Ishikawa (cell line): Measurements from ENCODE around the gene SLCO4A1.

Source experiments
- CEBPB ChIP-seq: IDR thresholded peaks from 2 replicates; pipeline ENCODE4 v1.6.1; 2012
- CREB1 ChIP-seq: IDR thresholded peaks from 2 replicates; pipeline ENCODE4 v1.6.1; 2012; ENCODE audit warnings: low read depth
- EGR1 ChIP-seq: IDR thresholded peaks from 2 replicates; pipeline ENCODE4 v1.6.1; 2012
- EP300 ChIP-seq: IDR thresholded peaks from 2 replicates; pipeline ENCODE4 v1.6.1; 2012; ENCODE audit warnings: borderline replicate concordance
- FOXM1 ChIP-seq: IDR thresholded peaks from 2 replicates; pipeline ENCODE4 v1.6.1; 2012; ENCODE audit warnings: low read depth, borderline replicate concordance
- MAX ChIP-seq: IDR thresholded peaks from 2 replicates; pipeline ENCODE4 v1.6.1; 2012
- REST ChIP-seq: IDR thresholded peaks from 2 replicates; pipeline ENCODE4 v1.6.1; 2012; ENCODE audit warnings: low read depth, mild to moderate bottlenecking
- TAF1 ChIP-seq: IDR thresholded peaks from 2 replicates; pipeline ENCODE4 v1.6.1; 2012; ENCODE audit warnings: low read depth, mild to moderate bottlenecking
- TCF12 ChIP-seq: IDR thresholded peaks from 2 replicates; pipeline ENCODE4 v1.6.1; 2012; ENCODE audit warnings: low read depth
- YY1 ChIP-seq: IDR thresholded peaks from 2 replicates; pipeline ENCODE4 v1.6.1; 2012; ENCODE audit warnings: low read depth

GRCh38 chr20:62692176-62692575 is 49.9 kb downstream of the SLCO4A1 start:
- TF ChIP-seq CEBPB = no peak
- no peak for TF ChIP-seq CREB1
- TF ChIP-seq EP300 = no peak
- TF ChIP-seq EGR1 = no peak
- TF ChIP-seq REST = no peak
- TF ChIP-seq TCF12 = no peak
- no peak for TF ChIP-seq FOXM1
- no peak for TF ChIP-seq YY1
- TF ChIP-seq TAF1 = no peak
- TF ChIP-seq MAX = no peak
